ENCODE measurements around the gene PACS1. TPM values are rescaled to one million over a fixed set of nuclear protein-coding genes. Genes with fewer than 3 reads are reported as not detected.
"Not testable (repeated sequence)": the region's sequence is repeated elsewhere in the genome, so short reads cannot be mapped to it uniquely, and the experiment has no call there.

The PACS1 gene
- total RNA-seq, 3 donors from 2014 or later, result 43.4 to 46.3 (median 44.8) TPM

DNA sequence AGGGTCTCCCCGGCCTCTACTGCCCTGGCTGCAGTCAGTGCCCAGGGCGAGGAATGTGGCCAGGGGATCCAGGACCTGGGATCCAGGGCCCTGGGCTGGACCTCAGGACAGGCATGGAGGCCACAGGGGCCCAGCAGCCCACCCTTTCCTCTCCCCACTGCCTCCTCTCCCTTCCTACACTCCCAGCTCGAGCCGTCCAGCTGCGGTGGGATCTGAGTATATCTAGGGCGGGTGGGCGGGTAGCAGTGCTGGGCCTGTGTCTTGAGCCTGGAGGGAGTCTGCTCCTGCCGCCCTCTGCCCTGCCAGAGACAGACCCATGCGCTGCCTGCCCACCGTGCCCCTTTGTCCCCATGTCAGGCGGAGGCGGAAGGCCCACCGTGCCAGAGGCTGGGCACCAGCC, 206.5 kb downstream of the PACS1 start:
- not testable (repeated sequence) for DNase-seq; H3K4me3 Mint-ChIP-seq; ATAC-seq; H3K9me3 Mint-ChIP-seq; H3K27me3 Mint-ChIP-seq (ENCODE audit: low read depth)
- H3K4me1 Mint-ChIP-seq (ENCODE audit: low read depth), result peaks cover 40% of the 10 kb centered on the region
- H3K36me3 Mint-ChIP-seq (ENCODE audit: insufficient read depth), result peaks cover 18% of the 10 kb centered on the region

DNA sequence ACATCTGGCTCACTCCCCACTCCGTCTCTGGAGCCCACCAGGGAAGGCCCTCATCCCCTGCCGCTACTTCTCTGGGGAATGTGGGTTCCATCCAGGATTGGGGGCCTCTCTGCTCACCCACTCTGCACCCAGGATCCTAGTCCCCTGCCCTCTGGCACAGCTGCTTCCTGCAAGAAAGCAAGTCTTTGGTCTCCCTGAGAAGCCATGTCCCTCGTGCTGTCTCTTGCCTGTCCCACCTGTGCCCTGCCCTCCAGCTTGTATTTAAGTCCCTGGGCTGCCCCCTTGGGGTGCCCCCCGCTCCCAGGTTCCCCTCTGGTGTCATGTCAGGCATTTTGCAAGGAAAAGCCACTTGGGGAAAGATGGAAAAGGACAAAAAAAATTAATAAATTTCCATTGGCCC, 207.0 kb downstream of the PACS1 start:
- Mint-ChIP-seq H3K4me1 (ENCODE audit: low read depth) (peaks cover 40% of the 10 kb centered on the region), H3K36me3 (ENCODE audit: insufficient read depth) (peaks cover 18% of the 10 kb centered on the region)
- ATAC-seq; H3K4me3 Mint-ChIP-seq; DNase-seq; H3K9me3 Mint-ChIP-seq; H3K27me3 Mint-ChIP-seq (ENCODE audit: low read depth): not testable (repeated sequence)

DNA sequence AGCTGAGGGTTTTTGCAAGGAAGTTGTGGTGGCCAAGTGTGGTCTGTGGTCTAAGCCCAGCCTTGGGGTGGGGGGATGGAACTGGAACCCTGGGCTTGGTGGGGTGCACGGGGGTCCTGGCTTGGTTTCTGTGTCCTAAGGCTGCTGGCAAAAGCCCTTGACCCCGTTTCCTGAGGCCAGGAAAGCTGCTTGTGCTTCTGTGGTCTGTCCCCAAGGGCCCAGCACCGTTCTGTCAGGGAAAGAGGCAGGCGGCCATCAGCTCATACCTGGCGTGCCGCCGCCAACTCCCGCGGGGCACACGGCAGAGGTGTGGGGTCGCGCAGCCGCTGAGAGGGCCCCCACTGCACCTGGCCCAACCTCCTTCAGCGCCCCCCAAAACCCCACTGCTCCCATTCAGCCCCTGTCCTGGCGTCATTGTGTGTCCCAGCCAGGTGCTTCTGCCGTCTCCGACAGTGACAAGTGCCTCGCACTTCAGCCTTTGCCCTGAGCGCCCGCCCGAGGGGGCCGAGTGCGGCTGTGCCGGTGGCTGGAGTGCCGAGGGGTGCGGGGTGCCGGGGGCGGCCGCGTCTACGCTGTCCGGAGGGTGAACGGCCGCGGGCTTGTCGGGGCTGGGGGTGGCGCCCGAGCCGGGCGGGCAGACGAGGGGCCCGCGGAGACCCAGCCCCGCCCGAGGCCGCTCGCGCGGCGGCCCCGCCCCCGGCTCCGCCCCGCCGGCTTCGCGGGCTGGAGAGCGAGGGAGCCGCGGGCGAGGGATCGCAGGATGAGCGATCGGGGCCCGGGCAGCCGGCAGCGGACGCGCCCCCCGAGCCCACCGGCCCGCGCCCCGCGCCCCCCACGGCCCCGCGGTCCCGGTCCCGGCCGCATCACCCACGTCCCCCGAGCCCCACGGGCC, 207.6 kb downstream of the PACS1 start, which contains the start of gene CNIH2:
CNIH2 (plus strand) TSS at position 705 of the 892 bp plus-strand sequence. CDS start 282 bp downstream, outside the sequence.
- DNase-seq (no peak), ATAC-seq (peak; percentile 52 to 57)
- H3K4me1 Mint-ChIP-seq (ENCODE audit: low read depth), result peaks cover 41% of the 10 kb centered on the region
- H3K36me3 Mint-ChIP-seq (ENCODE audit: insufficient read depth), result peaks cover 14% of the 10 kb centered on the region
- H3K4me3 Mint-ChIP-seq, result peak within 1 kb of the TSS; percentile 64
- no peaks in the 10 kb centered on the region for H3K9me3 Mint-ChIP-seq
- H3K27me3 Mint-ChIP-seq (ENCODE audit: low read depth), result no peaks in the 10 kb centered on the region

DNA sequence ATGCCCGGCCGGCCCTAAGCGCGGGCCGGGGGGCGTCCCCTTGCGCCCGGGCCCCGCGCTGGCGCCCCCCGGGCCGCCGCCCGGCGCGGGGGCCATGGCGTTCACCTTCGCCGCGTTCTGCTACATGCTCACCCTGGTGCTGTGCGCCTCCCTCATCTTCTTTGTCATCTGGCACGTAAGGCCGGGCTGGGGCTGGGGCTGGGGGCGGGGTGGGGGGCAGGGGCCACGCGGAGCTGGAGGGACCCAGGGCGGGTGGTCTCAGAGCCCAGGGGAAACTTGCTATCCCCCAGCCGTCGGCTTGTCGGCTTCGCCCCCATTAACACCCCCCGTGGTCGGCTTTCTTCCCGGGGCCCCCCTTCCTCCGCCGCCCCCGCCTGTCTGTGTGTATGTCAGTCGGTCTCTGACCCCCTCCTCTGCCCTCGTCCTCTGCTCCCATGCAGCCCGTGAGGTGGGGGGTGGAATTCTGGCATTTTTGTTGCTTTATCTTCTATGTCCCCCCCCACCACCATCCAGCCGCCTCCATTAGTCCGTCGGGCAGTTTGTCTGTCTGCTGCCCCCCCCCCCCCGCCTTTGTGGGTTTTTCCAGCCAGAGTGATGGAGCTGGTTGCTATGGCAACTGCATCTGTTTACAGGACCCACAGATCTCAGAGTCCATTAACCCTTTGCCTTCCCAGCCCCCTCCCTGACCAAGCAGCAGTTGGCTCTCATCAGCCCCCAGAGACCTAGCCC, 208.5 kb downstream of the PACS1 start:
- Mint-ChIP-seq H3K4me3 (peak overlapping the region; percentile 64), H3K36me3 (ENCODE audit: insufficient read depth) (peaks cover 8% of the 10 kb centered on the region), H3K27me3 (ENCODE audit: low read depth) (no peaks in the 10 kb centered on the region), H3K9me3 (no peaks in the 10 kb centered on the region), H3K4me1 (ENCODE audit: low read depth) (peaks cover 40% of the 10 kb centered on the region)
- DNase-seq (no peak), ATAC-seq (peak; percentile 11)

DNA sequence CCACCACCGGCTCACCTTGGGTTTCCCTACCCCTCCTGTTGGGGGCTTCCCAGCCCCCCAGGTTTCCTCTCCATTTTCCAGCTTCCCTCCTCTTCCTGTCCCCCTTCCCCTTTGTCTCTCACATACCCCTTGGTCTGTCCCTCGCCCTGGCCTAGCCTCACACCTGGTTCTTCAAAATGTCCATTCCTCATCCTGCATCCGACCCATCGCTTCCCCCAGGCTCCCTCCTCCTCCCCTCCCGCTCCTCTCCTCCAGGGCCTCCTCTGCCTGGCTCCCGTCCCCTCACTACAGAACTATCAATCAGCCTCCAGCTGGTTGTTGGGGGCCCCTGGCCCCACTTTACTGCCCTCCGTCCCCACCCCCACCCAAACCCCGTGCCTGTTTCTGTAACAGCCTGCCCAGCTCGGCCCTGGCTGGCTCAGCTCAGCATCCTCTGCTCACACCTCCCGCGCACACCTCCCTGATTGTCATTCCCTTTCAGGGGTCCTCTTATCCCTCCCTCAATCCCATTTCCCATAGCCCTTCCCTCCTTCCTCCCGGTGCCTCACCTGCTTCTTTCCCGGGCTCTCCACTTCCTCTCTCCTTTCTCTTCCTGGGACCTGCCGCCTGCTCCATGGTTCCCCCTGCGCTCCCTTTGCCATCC, 209.1 kb downstream of the PACS1 start:
- peaks cover 35% of the 10 kb centered on the region for H3K4me1 Mint-ChIP-seq (ENCODE audit: low read depth)
- H3K4me3 Mint-ChIP-seq, result peak overlapping the region; percentile 64

DNA sequence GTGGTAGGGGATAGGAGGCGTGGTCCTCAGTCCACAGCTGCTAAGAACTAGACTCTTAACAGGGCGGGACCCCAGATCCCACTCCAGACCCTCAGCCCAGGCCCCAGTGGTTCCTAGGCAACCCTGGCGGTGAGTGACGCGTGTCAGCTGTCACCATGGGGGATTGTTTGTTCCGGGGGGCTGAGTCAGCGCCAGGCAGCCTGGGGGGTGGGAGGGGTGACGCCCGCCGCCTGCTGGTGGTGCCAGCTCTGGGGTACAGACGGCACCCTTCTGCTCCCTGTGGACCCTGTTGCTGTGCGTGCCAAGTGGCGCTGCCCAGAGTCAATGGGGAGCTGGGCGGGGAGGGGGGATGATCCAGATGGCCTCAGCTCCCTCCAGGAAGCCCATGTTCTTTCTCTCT, 210.4 kb downstream of the PACS1 start:
- no peak for ATAC-seq
- no peak overlapping the region for H3K4me3 Mint-ChIP-seq

More for the DNA sequence above, 209.1 kb downstream of the PACS1 start:
- ATAC-seq (no peak), DNase-seq (no peak)
- Mint-ChIP-seq H3K27me3 (ENCODE audit: low read depth) (no peaks in the 10 kb centered on the region), H3K9me3 (no peaks in the 10 kb centered on the region), H3K36me3 (ENCODE audit: insufficient read depth) (peaks cover 3% of the 10 kb centered on the region)

DNA sequence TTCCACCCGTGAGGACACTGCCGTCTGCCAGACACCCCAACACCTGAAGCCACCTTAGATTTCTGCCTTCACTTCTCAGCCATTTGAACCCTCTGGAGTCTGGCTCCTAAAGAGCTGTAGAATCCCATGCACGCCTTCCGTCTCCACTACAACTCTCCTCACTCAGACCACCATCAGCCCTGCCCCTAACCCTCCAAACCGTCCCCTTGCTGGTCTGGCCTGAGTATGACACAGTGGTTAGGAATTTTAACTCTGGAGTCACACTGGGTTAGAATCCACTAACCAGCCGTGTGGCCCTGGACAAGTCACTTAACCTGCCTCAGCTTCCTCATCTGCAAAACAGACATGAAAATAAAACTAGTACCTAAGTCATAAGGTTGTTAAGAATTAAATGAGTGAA, 210.9 kb downstream of the PACS1 start:
- Mint-ChIP-seq H3K4me1 (ENCODE audit: low read depth) (peaks cover 35% of the 10 kb centered on the region), H3K36me3 (ENCODE audit: insufficient read depth) (peaks cover 2% of the 10 kb centered on the region), H3K9me3 (no peaks in the 10 kb centered on the region), H3K27me3 (ENCODE audit: low read depth) (no peaks in the 10 kb centered on the region), H3K4me3 (no peak overlapping the region)
- no peak for DNase-seq
- no peak for ATAC-seq

More for the DNA sequence above, 210.4 kb downstream of the PACS1 start:
- no peak for DNase-seq
- Mint-ChIP-seq H3K4me1 (ENCODE audit: low read depth) (peaks cover 35% of the 10 kb centered on the region), H3K9me3 (no peaks in the 10 kb centered on the region), H3K36me3 (ENCODE audit: insufficient read depth) (no peaks in the 10 kb centered on the region), H3K27me3 (ENCODE audit: low read depth) (no peaks in the 10 kb centered on the region)

DNA sequence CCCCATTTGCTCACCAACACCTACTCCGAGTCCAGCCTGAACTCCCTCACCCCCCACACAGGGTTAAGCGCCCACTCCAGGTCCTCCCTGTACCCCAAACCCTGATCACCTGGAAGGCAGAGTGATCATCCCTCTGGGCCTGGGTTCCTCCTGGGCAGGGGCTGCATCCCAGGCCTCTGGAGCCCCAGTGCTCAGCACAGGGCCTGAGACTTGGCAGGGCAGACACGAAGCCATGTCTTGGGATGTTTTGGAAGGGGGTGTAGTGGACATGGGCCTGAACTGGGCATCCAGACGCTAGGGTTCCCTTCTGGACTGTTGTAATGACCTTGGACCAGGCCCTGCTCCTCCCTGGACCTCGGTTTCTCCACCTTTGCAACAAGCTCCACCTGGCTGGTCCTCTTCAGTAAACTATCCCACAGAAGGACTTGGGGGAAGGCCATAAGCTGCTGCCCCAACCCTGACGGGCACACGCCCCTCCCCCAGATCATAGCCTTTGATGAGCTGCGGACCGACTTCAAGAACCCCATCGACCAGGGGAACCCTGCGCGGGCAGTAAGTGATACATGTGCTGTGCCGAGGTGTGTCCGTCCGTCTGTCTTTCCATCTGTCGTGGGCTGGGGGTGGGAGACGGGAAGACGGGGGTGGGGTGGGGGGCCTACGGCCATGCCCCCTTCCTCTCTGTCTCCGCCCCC, 211.8 kb downstream of the PACS1 start:
- Mint-ChIP-seq H3K4me3 (peak overlapping the region; percentile 33), H3K9me3 (no peaks in the 10 kb centered on the region), H3K27me3 (ENCODE audit: low read depth) (no peaks in the 10 kb centered on the region), H3K4me1 (ENCODE audit: low read depth) (peaks cover 33% of the 10 kb centered on the region), H3K36me3 (ENCODE audit: insufficient read depth) (peaks cover 2% of the 10 kb centered on the region)
- ATAC-seq (no peak), DNase-seq (no peak)

DNA sequence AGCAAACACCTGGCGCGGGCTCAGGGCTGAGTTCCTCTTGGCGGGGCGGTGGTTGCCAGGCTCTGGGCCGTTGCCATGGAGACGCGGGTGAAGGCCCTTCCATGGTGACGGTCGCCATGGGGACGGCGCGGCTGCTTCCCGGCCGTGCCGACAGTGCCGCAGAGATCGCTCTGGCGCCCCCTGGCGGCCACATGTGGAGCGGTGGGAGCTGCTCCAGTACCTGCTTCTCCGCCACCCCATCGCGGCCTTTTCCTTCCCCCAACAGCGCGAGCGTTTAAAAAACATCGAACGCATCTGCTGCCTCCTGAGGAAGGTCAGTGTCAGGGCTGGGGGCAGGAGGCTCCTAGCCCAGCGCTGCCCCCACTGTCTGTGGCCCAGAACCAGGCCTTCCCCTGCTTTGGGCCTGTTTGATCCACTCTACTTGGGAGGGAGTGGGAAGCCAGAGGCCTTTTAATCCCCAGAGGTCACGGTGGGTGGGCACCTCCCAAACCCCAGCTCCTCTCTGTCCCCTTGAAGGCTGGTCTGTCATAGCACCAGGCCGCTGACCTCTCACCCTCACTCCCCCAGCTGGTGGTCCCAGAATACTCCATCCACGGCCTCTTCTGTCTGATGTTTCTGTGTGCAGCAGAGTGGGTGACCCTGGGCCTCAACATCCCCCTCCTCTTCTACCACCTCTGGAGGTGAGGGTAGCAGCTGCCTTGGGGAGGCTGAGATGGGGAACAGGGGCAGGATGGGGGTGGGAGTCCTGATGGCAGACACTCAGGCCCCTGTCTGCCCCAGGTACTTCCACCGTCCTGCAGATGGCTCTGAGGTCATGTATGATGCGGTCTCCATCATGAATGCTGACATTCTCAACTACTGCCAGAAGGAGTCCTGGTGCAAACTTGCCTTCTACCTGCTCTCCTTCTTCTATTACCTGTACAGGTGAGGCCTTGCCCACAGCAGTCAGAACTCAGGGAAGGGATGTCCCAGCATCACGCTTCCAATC, 212.7 kb downstream of the PACS1 start:
- H3K4me1 Mint-ChIP-seq (ENCODE audit: low read depth), result peaks cover 32% of the 10 kb centered on the region
- ATAC-seq (peak; percentile 89 to 90), DNase-seq (peak; percentile 99)
- peak overlapping the region; percentile 33 for H3K4me3 Mint-ChIP-seq
- no peaks in the 10 kb centered on the region for H3K27me3 Mint-ChIP-seq (ENCODE audit: low read depth)
- peaks cover 2% of the 10 kb centered on the region for H3K36me3 Mint-ChIP-seq (ENCODE audit: insufficient read depth)
- H3K9me3 Mint-ChIP-seq, result no peaks in the 10 kb centered on the region

DNA sequence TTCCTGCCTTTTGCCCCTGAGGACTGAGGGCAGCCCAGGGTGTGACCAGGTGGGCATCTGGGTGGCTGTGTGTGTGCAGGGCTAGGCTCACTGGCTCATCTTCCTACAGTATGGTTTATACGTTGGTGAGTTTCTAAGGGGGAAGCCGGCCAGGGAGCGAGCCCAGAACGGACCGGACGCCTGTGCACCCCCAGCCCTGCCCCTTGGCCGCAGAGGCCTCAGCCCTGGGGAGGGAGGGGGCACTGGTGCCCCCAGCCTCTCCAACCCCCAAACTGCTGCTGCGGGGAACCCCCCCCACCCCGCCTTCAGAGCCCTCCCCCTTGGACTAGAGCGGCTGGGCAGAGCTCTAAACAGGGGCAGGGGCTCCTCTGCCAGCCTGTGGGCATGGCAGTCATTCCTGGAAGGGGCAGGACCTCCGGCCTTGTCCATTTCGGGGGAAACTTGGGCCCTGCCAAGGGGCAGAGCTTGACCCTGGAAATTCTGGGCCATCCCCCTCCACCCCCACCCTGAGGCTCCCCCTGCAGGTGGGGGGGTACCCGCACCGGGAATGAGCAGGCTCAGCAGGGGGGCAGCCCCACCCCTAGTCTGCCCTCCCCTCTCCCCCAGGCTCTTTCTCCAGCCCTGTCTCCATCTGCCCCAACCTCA, 213.5 kb downstream of the PACS1 start:
- no peaks in the 10 kb centered on the region for H3K9me3 Mint-ChIP-seq
- no peak overlapping the region for H3K4me3 Mint-ChIP-seq
- ATAC-seq, result no peak
- no peaks in the 10 kb centered on the region for H3K27me3 Mint-ChIP-seq (ENCODE audit: low read depth)
- H3K4me1 Mint-ChIP-seq (ENCODE audit: low read depth), result peaks cover 32% of the 10 kb centered on the region
- no peak for DNase-seq
- H3K36me3 Mint-ChIP-seq (ENCODE audit: insufficient read depth), result peaks cover 2% of the 10 kb centered on the region

DNA sequence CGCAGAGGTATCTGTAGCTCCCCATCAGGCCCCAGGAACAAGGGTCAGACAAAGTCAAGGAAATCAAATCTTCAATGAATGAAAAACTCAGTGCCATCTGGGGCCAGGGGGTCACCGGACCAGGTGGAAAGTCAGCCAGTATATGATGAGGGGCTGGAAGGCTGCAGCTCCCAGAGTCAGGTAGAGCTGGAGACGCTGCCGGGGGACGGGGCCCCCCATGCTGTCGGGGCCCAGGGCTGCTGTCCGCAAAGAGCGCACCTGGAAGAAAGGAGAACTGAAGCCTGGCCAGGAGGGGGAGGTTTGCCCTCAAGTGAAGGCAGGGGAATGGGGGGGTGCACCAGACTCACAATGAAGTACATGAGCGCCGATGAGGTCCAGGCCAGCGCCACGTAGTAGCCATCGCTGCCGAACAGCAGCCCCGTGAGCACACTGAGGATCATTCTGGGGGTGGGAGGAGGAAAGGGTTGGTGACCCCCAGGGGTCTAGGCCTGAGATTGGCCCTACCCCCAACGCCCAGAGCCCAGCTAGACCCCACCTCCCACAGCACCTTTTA, 214.5 kb downstream of the PACS1 start:
- ATAC-seq (no peak), DNase-seq (no peak)
- Mint-ChIP-seq H3K9me3 (no peaks in the 10 kb centered on the region), H3K4me3 (no peak overlapping the region), H3K4me1 (ENCODE audit: low read depth) (peaks cover 31% of the 10 kb centered on the region), H3K27me3 (ENCODE audit: low read depth) (no peaks in the 10 kb centered on the region), H3K36me3 (ENCODE audit: insufficient read depth) (peaks cover 2% of the 10 kb centered on the region)

DNA sequence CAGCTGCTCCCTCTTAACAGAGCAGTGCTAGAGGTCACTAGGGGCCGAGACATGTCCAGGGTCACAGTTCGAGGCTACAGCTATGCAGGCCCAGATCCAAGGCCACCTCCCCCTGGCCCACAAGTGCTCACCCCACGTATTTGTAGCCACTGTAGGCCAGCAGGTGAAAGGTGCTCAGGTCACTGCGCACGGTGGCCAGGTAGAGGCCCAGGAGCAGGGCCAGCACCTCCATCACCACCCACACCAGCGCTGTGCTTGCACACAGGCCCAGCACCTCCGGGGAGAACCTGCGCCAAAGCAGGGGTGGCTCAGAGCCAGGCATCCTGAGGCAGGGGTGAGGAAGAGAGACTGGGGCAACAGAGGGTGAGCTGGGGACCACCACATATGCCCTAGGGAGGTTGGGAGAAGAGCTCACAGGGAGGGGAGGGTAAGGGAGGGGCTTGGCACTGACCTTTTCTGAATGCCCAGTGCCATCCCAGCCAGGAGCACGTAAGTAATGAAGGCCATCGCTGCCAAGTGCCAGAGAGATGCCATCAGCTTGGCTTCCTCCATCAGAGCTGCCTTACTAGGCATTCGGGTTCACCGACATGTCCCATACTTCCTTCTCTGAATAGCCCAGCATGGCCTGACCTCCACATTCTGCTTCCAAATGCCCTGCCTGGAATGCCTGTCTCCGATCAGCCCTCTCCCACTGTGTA, 215.3 kb downstream of the PACS1 start:
- no peak overlapping the region for H3K4me3 Mint-ChIP-seq
- ATAC-seq (no peak), DNase-seq (no peak)
- H3K27me3 Mint-ChIP-seq (ENCODE audit: low read depth), result no peaks in the 10 kb centered on the region
- peaks cover 2% of the 10 kb centered on the region for H3K36me3 Mint-ChIP-seq (ENCODE audit: insufficient read depth)
- peaks cover 38% of the 10 kb centered on the region for H3K4me1 Mint-ChIP-seq (ENCODE audit: low read depth)
- no peaks in the 10 kb centered on the region for H3K9me3 Mint-ChIP-seq
